Transverse colon (tissue), 3 donors: ENCODE results near the gene RECK.

ENCODE experiments used
- CTCF ChIP-seq, 5 experiments: fragments of 200-600 bp in 3 of 5; fragments of 450-650 bp in 2 of 5; sonication (generic) in 3 of 5; IDR thresholded peaks; 1 replicate in 2 of 5; 2 replicates in 3 of 5; pipeline ENCODE4 v1.5.1; 2016 to 2017; ENCODE audit warnings: antibody characterized with exemption in 5 of 5, inconsistent platforms in 3 of 5, mild to moderate bottlenecking in 2 of 5, moderate library complexity in 1 of 5
- POLR2A ChIP-seq: fragments of 450-650 bp; IDR thresholded peaks from one replicate; pipeline ENCODE4 v1.6.1; 2016; ENCODE audit warnings: antibody characterized with exemption, mild to moderate bottlenecking, moderate library complexity

GRCh38 chr9:36091026-36091953 lies 54.6 kb downstream of the RECK start:
- TF ChIP-seq POLR2A (no peak), CTCF (IDR thresholded peaks at IDR 0.05) (no peak)
